HL-60 (cell line): Measurements from ENCODE around the gene TGFBI.

ENCODE experiments used
- DNase-seq, 2 experiments: peaks; one replicate each; pipeline ENCODE4 v3.0.0-alpha.2; 2010 to 2020; ENCODE audit warnings: low read depth in 1 of 2, low spot score in 1 of 2
- H3K27ac ChIP-seq: fragments of 250-450 bp; sonication (Bioruptor Pico); replicated peaks from 2 replicates; pipeline ENCODE4 v1.5.1; 2020; ENCODE audit warnings: mild to moderate bottlenecking, moderate library complexity
- H3K27me3 ChIP-seq: fragments of 250-450 bp; sonication (Bioruptor Pico); 2 replicates; pipeline ENCODE4 v1.5.1; 2021; ENCODE audit warnings: mild to moderate bottlenecking, moderate library complexity; ENCODE audit not compliant: insufficient read depth, poor library complexity, severe bottlenecking
- H3K4me3 ChIP-seq: replicated peaks from 2 replicates; pipeline ENCODE4 v1.5.1; 2011; ENCODE audit warnings: mild to moderate bottlenecking, control low read depth, low read length; ENCODE audit not compliant: insufficient read depth
- GABPA ChIP-seq: IDR thresholded peaks from 2 replicates; pipeline ENCODE4 v1.6.1; 2012; ENCODE audit warnings: low read depth
- POLR2AphosphoS5 ChIP-seq: IDR thresholded peaks from 2 replicates; pipeline ENCODE4 v1.6.1; 2012; ENCODE audit warnings: low read depth
- SPI1 ChIP-seq: IDR thresholded peaks from 2 replicates; pipeline ENCODE4 v1.6.1; 2012; ENCODE audit warnings: low read depth, mild to moderate bottlenecking, borderline replicate concordance
- TF ChIP-seq, protein P1 (sequence below): IDR thresholded peaks from 2 replicates; pipeline ENCODE4 v1.6.1; 2012; ENCODE audit warnings: low read depth; ENCODE audit not compliant: insufficient replicate concordance
- TF ChIP-seq, protein P2 (sequence below): IDR thresholded peaks from one replicate; pipeline ENCODE4 v1.5.1; 2011; ENCODE audit warnings: low read length, control low read depth, inconsistent platforms; ENCODE audit not compliant: insufficient read depth

The TGFBI gene

DNA sequence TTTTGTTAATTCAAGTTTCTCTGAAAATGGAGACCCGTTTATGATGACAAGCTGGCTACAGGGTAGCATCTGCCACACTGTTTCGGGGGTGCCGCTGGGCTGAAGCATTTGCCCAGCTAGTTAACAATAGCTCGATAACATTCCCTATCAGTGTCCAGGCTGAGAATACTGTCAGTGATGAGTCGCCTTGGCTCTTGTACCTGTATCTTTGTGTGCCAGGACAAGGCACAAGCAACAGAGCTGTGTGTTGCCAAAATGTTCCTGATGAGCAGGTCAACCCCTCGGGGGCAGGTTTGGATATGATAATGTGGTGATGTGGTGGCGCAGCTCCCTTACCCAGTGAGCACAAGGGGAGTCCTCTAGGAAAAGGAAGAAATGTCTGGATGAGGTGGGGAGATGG is 7.0 kb downstream of the TGFBI start:
- Histone ChIP-seq H3K4me3 (no peak overlapping the region), H3K27me3 (no peaks in the 10 kb centered on the region), H3K27ac (no peak overlapping the region)
- TF ChIP-seq POLR2AphosphoS5 = no peak
- TF ChIP-seq GABPA = no peak
- TF ChIP-seq, protein P1, sequence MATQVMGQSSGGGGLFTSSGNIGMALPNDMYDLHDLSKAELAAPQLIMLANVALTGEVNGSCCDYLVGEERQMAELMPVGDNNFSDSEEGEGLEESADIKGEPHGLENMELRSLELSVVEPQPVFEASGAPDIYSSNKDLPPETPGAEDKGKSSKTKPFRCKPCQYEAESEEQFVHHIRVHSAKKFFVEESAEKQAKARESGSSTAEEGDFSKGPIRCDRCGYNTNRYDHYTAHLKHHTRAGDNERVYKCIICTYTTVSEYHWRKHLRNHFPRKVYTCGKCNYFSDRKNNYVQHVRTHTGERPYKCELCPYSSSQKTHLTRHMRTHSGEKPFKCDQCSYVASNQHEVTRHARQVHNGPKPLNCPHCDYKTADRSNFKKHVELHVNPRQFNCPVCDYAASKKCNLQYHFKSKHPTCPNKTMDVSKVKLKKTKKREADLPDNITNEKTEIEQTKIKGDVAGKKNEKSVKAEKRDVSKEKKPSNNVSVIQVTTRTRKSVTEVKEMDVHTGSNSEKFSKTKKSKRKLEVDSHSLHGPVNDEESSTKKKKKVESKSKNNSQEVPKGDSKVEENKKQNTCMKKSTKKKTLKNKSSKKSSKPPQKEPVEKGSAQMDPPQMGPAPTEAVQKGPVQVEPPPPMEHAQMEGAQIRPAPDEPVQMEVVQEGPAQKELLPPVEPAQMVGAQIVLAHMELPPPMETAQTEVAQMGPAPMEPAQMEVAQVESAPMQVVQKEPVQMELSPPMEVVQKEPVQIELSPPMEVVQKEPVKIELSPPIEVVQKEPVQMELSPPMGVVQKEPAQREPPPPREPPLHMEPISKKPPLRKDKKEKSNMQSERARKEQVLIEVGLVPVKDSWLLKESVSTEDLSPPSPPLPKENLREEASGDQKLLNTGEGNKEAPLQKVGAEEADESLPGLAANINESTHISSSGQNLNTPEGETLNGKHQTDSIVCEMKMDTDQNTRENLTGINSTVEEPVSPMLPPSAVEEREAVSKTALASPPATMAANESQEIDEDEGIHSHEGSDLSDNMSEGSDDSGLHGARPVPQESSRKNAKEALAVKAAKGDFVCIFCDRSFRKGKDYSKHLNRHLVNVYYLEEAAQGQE = no peak
- TF ChIP-seq, protein P2, sequence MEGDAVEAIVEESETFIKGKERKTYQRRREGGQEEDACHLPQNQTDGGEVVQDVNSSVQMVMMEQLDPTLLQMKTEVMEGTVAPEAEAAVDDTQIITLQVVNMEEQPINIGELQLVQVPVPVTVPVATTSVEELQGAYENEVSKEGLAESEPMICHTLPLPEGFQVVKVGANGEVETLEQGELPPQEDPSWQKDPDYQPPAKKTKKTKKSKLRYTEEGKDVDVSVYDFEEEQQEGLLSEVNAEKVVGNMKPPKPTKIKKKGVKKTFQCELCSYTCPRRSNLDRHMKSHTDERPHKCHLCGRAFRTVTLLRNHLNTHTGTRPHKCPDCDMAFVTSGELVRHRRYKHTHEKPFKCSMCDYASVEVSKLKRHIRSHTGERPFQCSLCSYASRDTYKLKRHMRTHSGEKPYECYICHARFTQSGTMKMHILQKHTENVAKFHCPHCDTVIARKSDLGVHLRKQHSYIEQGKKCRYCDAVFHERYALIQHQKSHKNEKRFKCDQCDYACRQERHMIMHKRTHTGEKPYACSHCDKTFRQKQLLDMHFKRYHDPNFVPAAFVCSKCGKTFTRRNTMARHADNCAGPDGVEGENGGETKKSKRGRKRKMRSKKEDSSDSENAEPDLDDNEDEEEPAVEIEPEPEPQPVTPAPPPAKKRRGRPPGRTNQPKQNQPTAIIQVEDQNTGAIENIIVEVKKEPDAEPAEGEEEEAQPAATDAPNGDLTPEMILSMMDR = no peak
- no peak for TF ChIP-seq SPI1
- no peak for DNase-seq

DNA sequence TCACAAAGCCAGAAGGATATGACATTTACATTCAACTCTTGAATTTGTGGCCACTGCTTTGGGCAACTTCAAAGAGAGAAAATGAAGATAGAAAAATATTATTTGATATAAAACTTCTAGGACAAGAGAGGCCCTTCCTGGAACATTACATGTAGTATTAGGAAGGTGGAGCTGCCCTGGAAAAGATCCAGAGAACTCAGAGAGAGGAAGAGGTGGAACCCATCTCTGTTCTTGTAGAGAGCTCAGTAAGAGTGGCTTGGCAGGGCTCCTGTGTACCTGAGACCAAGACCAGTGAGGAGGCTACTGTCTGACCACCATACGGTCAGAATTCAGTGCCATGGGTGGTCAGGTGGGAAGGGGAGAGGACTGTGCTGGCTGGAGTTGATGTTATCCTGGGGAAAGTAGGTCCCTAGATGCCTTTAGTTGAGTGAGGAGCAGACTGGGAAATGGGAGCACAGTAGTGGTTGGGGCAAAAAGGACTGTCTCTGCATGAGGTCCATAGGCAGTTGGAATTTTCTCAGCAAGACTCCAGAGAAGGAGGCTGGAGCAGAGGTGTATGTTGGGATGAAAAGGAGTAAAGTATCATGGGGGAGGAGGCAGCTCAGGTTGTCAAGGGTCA is 7.6 kb downstream of the TGFBI start:
- H3K27me3 ChIP-seq = no peaks in the 10 kb centered on the region
- no peak overlapping the region for H3K4me3 ChIP-seq
- TF ChIP-seq, protein P1 = no peak
- TF ChIP-seq, protein P2 = no peak
- TF ChIP-seq SPI1 (no peak), POLR2AphosphoS5 (no peak), GABPA (no peak)
- peak overlapping the region; percentile 41; the same call in 1 of the 2 replicates for H3K27ac ChIP-seq
- no peak for DNase-seq

DNA sequence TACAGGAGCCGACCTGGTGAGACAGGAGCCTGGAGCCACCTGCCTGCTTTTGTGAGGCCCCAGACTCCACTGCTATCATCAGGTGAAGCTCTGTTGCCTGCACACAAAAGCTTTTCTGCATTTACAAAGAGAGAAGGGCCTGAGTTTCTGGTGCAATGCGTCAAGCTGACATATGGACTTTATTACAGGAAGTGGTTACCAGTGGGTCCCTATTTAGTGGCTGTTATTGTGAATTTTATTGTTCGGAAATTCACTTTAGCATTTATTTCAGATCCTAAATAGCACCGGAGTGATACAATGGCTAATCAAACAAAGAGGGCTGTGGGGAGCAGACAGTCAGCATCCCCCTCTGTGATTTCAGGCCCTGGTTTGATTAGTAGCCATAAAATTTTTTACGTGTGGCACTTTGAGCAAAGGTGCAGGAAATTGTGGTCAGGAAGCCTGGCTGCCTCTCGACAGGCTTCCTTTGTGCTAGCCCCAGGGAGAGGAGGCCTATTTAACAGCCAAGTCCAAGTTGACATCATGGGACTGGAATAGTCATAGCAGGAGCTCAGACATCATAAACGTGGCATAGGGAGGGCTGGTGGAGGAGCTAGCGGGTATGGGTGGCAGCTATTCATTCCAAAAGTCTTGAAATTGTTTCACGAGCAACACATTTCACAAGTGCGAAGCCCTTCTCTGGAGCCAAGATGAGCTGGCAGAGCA is 8.4 kb downstream of the TGFBI start:
- peak in 1 of 2 experiments; percentile 40 for DNase-seq
- TF ChIP-seq POLR2AphosphoS5 (no peak), SPI1 (peak; percentile 7; the same call in 1 of the 2 replicates)
- Histone ChIP-seq H3K4me3 (no peak overlapping the region), H3K27me3 (no peaks in the 10 kb centered on the region), H3K27ac (peak overlapping the region; percentile 41; the same call in 1 of the 2 replicates)

DNA sequence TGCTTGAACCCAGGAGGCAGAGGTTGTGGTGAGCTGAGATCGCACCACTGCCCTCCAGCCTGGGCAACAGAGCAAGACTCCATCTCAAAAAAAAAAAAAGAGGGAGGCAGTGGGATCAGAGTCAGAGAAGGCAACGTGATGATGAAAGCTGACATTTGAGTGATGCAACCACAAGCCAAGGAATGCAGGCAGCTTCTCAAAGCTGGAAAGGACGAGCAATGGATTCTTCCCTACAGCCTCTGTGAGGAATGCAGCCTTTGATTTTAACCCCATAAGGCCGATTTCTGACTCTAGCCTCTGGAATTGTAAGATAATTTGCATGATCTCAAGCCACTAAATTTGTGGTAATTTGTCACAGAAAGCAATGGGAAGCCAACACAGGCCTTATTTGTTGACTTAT is 9.8 kb downstream of the TGFBI start:
- H3K4me3 ChIP-seq = no peak overlapping the region
- DNase-seq = no peak
- no peaks in the 10 kb centered on the region for H3K27me3 ChIP-seq
- no peak overlapping the region for H3K27ac ChIP-seq
- TF ChIP-seq, protein P2 = no peak
- TF ChIP-seq, protein P1 = no peak
- TF ChIP-seq POLR2AphosphoS5 (no peak), SPI1 (no peak), GABPA (no peak)
